NCI-H82 treated with DMSO at 0.1 percent for 48 hours (cell line): ENCODE data around the gene UBE2N.

Experiments
- DNase-seq: peaks from one replicate; lab custom pipeline; 2025; ENCODE audit not compliant: unreplicated experiment; lab: John Stamatoyannopoulos, UW

The UBE2N gene, protein sequence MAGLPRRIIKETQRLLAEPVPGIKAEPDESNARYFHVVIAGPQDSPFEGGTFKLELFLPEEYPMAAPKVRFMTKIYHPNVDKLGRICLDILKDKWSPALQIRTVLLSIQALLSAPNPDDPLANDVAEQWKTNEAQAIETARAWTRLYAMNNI

DNA sequence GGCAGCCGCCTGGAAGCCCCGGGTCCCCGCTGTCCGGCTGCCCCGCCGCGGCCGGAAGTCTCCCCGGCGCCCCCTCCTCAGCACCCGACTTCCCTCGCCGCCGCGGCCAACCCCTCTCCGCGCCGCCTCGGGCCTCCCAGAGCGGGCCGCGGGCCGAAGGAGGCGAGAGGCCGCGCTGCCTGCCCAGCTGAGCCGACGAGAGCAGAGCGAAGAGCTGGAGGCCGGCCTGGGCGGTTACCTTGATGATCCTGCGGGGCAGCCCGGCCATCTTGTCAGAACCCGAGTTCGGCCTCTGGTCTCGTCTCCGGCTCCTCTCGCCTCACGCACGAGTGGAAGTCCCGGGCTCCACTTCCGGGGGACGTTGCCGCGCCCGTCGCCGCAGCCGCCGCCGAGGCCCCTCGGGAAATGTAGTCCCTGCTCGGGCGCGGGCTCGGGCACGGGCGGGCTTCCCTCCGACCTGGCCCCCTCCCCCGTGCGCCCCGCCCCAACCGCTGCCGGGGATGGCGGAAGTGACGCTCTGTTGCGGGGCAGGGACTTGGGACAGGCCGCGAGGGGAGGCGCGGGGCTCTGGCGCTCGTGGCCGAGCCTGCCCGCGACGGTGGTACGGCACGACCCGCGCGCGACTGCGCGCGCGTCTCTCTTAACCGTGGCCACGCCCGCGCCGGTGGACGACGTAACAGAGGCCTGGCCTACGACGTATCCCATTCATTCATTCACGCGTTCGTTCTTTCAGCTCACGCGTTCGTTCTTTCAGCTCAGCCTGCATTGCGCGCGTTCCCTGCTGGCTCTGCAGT is at the start of gene UBE2N:
Gene UBE2N, minus strand, starts transcription at position 331 of the 794 bp plus-strand sequence. Its CDS starts 63 bp downstream, at position 268.
- peak; percentile 77 for DNase-seq

DNA sequence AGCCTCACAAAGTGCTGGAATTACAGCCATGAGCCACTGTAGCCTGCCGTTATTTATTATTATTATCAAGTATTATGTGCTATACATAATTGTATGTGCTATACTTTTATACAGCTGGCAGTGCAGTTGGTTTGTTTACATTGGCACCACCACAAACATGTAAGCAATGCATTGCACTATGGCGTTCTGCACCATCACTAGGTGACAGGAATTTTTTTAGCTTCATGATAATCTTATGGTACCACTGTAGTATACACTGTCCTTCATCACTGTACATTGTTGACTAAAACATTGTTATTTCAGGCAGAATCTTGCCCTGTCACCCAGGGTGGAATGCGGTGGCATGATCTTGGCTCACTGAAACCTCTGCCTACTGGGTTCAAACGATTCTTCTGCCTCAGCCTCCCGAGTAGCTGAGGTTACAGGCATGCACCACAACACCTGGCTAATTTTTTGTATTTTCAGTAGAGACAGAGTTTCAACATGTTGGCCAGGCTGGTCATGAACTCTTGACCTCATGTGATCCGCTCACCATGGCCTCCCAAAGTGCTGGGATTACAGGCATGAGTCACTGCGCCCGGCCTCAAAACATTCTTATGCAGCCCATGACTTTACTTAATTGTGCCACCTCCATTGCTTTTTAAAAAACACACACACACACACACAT is 42.7 kb upstream of the UBE2N start:
- DNase-seq = no peak

DNA sequence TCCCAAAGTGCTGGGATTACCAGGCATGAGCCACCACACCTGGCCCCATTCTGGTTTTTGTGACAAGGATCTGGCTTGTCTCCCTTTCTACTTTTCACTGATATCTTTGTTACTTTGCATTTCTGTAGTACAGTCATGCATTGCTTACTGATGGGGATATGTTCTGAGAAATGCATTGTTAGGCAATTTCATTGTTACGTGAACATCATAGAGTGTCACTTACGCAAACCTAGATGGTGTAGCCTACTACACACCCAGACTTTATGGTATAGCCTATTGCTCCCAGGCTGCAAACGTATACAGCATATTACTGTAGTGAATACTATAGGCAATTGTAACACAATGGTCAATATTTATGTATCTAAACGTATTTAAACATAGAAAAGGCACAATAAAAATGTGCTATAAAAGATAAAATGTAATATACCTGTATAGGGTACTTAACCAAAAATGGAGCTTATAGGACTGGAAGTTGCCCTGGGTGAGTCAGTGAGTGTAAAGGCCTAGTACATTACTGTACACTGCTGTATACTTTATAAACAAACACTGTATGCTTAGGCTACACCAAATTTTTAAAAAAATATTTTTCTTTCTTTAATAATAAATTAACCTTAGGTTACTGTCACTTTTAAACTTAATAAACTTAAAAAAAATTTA is 41.5 kb upstream of the UBE2N start:
- DNase-seq = no peak

DNA sequence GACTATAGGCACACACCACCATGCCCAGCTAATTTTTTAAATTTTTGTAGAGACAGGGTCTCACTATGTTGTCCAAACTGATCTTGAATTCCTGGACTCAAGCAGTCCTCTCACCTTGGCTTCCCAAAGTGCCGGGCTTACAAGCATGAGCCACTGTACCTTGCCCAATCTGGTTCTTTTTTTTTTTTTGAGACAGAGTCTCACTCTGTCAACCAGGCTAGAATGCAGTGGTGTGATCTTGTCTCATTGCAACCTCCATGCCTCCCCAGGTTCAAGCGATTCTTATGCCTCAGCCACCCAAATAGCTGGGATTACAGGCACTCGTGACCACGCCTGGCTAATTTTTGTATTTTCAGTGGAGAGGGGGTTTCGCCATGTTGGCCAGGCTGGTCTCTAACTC is 41.0 kb upstream of the UBE2N start:
- DNase-seq = no peak

DNA sequence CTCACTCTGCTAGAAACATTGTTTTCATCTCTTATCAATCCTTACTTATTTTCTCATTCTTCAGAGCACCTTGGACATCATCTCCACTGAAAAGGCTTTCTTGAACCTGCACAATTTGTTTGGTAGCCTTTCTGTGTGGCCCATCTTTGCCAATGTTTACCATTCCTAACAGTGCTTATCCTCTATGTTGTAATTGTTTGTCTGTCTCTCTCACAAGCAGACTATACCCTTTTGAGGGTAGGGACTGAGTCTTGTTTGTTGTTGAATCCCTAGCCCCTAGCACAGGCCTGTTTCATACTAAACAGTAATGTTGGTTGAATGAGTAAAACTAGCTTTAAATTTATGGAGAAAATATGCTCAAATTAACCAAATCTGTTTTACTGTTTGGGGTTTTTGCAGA is 34.8 kb upstream of the UBE2N start:
- DNase-seq = no peak

DNA sequence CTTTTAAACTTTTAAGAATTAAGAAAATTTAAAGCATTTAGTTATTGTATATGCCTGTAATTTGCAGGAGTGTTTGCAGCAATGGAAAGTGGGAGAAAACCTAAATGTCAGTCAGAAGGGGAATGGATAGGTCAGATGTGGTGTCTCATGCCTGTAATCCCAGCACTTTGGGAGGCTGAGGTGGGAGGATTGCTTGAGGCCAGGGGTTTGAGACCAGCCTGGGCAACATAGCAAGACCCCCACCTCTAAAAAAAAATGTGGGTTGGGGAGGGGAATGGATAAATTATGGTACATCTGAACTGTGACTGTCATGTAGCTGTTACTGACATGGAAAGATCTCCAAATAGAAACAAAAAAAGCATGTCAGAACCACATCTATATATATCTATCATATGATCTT is 27.6 kb upstream of the UBE2N start:
- no peak for DNase-seq

DNA sequence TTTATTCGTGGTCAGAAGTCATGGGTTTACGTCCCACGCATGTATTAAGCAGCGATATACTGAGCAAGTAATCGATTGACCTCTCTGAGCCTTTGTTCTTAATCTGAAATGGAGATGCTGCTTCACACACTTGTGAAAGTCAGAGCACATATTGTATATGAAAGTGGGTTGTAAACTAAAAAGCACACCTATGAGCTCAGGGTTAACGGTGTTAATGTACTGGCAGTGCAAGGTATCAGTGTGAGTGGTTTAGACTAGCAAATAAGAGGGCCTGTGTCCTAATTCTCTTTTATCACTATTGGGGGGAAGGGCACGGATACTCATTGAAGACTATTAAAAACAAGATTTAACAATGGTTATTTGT is 26.2 kb upstream of the UBE2N start:
- DNase-seq = no peak

DNA sequence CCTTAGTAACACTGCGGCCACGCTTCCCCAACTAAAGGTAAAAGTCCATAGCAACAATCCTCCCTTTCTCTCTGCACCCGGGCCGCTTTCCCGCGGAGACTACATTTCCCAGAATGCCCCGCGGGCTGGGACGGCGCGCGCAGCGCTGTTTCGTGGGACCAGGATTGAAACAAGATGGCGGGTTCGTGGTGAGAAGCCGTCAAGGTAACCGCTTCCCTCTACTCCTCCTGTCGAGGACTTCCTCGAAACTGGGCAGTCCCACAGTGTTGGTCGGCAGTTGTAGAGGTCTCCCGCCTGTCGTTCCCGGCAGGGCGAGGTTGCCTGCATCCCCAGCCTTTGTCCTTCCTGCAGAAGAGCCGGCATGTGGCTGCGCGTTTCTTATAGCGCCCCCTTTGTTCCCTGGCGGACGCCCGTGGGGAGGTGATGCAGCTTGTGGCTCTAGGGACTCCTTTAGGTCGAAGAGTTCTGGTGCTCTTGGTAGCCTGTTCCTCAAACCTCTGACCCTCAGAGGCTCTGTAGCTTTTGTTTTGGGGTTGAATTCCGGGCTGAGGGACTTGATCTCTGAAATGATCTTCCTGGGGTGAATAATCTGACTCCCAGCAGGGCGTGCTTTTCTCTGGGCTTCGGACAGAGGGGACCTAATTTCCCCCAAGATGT is 25.7 kb upstream of the UBE2N start, which contains the start of gene MRPL42:
Gene MRPL42, plus strand, starts transcription at position 164 of the 657 bp plus-strand sequence. CDS start 1,772 bp downstream, outside the sequence.
- peak; percentile 75 for DNase-seq

DNA sequence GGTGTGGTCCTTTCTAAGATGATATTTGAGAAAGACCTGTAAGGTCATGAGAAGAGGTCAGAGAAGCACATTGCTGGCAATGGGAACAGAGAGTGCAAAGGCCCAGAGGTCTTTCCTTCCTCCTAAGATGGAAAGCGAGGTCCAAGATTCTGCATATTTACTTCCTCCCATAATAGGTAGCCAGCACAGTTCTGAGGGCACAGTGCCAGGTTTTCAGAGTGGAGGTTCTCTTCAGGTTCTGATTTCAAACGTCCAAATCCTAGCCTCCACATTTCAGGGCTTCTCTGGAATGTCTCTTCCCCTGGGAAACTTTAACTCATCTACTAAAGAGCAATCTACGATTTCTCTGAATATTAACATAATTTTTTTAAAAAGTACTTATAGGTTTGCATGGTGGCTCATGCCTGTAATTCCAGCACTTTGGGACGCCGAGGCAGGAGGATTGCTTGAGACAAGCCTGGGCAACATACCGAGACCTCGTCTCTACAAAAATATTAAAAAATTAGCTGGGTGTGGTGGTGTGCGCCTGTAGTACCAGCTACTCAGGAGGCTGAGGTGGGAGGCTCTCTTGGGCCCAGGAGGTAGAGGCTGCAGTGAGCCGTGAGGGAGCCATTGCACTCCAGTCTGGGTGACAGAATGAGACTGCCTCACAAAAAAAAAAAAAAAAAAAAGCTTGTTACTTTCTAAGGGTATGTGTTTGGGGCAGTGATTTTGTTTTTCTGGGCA is 25.0 kb upstream of the UBE2N start:
- no peak for DNase-seq

DNA sequence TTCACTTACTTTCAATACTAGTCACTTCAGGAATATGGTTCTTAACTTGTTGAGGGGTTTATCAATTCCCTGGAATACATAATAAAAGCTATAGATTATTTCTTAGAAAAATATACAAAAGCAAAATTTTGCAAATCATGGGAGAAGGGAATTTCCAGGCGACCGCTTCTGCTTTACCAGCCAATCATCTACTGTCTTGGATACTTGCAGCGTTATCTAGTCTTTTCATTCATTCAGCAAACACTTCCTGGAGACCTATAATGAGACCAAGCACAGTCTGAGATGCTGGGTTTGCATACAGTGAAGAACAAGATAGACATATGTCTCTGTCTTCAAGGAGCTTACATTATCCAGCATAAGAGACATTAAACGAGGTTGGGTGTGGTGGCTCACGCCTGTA is 24.1 kb upstream of the UBE2N start:
- DNase-seq = no peak

DNA sequence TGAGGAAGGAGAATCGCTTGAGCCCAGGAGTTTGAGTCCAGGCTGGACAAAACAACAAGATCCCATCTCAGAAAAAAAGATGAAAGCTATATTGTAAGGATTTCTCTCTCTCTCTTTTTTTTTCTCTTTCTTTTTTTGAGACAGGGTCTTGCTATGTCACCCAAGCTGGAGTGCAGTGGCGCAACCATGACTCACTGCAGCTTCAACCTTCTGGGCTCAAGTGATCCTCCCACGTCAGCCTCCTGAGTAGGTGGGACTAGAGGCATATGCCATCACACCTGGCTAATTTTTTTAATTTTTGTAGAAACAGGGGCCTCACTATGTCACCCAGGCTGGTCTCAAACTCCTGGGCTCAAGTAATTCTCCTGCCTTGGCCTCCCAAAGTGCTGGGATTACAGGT is 19.8 kb upstream of the UBE2N start:
- no peak for DNase-seq

DNA sequence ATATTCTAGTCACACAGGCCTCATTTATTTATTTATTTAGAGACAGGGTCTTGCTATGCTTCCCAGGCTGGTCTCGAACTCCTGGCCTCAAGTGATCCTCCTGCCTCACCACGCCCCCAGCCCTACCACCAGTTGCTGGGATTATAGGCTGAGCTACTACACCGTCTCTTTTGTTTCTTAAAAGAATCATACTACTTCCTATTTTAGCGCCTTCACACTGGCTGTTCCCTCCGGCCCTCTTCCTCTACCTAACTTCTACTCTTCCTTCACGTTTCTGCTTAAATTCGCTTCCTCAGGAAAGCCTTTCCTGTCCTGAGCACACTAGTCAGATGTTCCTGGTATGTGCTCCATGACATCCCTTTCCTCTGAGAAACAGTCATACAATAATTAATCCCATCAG is 19.2 kb upstream of the UBE2N start:
- no peak for DNase-seq

DNA sequence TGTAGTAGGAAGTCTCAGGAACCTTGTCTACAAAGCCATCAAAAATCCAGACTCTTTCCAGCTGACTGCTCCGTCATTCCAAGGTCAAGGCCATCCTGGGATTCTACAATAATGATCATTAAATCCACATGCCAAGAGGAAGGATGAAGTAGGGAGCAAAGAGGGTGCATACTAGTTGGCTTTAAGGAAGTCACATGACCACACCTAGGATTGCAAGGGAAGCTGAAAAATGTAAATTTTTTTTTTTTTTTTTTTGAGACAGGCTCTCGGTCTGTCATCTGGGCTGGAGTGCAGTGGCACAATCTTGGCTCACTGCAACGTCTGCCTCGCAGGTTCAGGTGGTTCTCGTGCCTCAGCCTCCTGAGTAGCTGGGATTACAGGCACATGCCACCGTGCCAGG is 18.3 kb upstream of the UBE2N start:
- no peak for DNase-seq

DNA sequence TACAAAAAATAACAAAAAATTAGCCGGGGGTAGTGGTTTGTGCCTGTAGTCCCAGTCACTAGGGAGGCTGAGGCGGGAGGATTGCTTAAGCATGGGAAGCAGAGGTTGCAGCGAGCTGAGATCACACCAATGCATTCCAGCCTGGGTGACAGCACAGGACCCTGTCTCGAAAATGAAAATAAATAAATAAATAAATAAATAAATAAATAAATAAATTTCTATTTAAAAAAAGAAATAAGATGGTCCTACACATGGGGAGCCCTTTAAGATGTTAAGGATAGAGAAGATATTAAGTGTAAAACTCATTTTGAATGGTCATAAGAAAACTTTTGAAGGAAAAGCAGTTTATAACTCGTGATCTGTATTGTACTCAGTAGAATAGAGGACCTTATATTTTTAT is 17.4 kb upstream of the UBE2N start:
- DNase-seq = no peak

DNA sequence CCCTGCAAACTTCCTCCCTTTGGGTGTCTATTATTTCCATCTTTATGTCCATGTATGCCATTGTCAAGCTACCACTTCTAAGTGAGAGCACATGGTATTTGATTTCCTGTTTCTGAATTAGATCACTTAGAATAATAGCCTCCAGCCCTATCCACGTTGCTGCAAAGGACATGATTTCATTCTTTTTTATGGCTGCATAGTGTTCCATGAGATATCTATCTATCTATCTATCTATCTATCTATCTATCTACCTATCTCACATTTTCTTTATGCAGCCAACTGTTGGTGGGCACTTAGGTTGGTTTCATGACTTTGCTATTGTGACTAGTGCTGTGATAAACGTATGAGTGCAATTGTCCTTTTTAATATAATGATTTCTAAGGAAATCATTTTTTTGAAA is 14.3 kb upstream of the UBE2N start:
- DNase-seq = no peak

DNA sequence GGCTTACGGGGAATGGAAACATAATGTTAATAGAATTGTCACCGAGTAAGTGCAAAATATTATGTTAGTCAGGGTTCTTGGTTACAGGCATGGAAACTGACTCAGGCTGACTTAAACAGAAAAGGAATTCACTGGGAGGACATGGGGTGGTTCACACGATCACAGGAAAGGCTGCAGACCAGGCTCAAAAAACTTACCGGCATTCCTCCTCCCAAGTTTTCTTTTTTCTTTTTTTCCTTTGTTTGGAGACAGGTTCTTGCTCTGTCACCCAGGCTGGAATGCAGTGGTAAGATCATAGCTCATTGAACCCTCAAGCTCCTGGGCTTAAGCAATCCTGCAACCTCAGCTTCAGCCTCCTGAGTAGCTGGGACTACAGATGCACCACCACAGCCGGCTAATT is 11.9 kb upstream of the UBE2N start:
- no peak for DNase-seq

DNA sequence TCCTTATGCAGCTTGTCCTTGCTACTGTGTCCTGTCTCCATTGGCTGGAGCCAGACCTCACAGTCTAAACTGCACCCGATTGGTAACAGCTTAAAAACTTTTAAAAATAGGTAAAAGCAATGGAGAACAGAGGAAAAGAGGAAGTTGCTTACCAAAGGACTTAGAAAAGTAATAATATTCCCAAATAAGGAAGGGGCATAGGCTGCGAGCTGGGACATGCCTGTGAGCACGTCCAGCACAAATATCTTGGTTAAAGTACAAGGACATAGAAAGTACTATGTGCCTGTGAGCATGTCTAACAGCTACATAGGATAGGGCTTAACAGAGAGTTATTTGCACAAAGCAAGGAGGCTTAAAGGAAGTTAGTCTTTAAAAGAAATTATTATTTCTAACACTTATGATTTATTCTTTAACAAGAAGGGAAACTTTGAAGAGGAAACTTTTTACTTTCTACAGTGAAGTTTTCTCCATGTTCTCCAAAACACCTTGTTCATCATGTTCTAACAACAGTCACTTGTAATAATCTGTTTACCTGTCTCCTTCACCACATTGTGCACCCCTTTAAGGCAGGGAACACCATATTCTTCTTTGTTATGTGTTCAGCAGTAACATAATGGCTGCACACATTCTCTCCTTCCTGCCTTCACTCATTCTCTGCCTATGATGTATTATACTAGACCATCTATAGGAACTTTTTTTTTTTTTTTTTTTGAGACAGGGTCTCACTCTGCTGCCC is 9.8 kb upstream of the UBE2N start:
- DNase-seq = no peak

DNA sequence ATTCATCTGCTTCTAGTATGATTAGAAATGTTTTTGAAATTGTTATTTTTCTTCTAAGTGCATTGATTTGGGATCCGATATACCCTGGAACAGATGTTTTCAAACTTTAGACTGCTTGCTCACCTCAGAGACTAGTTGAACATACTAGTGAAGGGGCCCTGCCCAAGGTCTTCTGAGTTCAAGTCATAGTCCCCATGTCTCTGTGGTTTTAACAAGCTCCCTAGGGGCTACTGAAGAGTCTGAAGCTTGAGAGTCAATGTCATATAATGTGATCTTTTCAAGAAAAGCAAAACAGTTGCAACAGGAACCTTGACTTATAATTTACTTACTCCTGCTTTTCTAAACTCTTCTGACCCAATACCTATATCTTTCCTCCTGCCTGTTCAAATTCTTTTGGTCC is 7.5 kb upstream of the UBE2N start:
- DNase-seq = no peak

DNA sequence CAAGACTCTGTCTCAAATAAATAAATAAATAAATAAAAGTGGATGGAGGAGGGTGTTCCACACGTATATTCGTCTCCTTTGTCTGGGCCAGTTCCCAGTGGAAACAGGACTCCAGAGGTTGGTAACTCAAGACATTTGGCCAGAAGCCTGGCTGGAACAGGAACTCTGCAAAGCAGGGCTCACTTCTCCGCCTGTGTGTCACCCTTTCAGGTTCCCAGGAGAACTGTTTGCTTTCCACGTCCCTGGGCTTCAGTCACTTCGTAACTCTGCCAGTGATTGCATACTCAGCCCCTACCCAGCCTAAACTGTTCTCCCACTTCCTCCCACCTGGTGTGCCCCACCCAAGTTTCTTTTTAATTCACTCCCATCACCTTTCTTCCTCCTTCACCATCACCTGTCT is 7.0 kb upstream of the UBE2N start:
- DNase-seq = no peak
